H9 (cell line): Measurements from ENCODE around the gene VIM. TPM values are rescaled to one million over a fixed set of nuclear protein-coding genes. Genes with fewer than 3 reads are reported as not detected.

ENCODE experiments used
- DNase-seq: peaks from one replicate; pipeline ENCODE4 v3.0.0-alpha.2; 2017
- H2AFZ ChIP-seq: one replicate; pipeline ENCODE4 v1.6.1; 2013; ENCODE audit warnings: mild to moderate bottlenecking, low read length, control low read depth, moderate library complexity
- H2AK5ac ChIP-seq: 2 replicates; pipeline ENCODE4 v1.6.1; 2013; ENCODE audit warnings: low read length, control low read depth, mixed read lengths; ENCODE audit not compliant: insufficient read length
- H2BK120ac ChIP-seq: one replicate; pipeline ENCODE4 v1.6.1; 2013; ENCODE audit warnings: low read depth, mild to moderate bottlenecking, low read length, control low read depth, inconsistent platforms; ENCODE audit not compliant: poor library complexity, severe bottlenecking
- H2BK12ac ChIP-seq: 2 replicates; pipeline ENCODE4 v1.6.1; 2013; ENCODE audit warnings: low read length, control low read depth, mixed read lengths, low read depth; ENCODE audit not compliant: insufficient read length
- H2BK15ac ChIP-seq: 2 replicates; pipeline ENCODE4 v1.6.1; 2013; ENCODE audit warnings: low read depth, low read length, control low read depth
- H2BK20ac ChIP-seq: one replicate; pipeline ENCODE4 v1.6.1; 2013; ENCODE audit warnings: low read depth, mild to moderate bottlenecking, low read length, control low read depth, inconsistent platforms; ENCODE audit not compliant: poor library complexity, severe bottlenecking
- H2BK5ac ChIP-seq: 2 replicates; pipeline ENCODE4 v1.6.1; 2013; ENCODE audit warnings: low read length, control low read depth, mixed read lengths; ENCODE audit not compliant: insufficient read length
- H3K14ac ChIP-seq: 2 replicates; pipeline ENCODE4 v1.6.1; 2013; ENCODE audit warnings: low read length, control low read depth; ENCODE audit not compliant: insufficient read depth
- H3K18ac ChIP-seq: 2 replicates; pipeline ENCODE4 v1.6.1; 2013; ENCODE audit warnings: low read depth, mild to moderate bottlenecking, mixed read lengths, low read length, control low read depth; ENCODE audit not compliant: insufficient read length
- H3K23ac ChIP-seq: 2 replicates; pipeline ENCODE4 v1.6.1; 2013; ENCODE audit warnings: low read length, control low read depth, mixed read lengths, low read depth; ENCODE audit not compliant: insufficient read length
- H3K23me2 ChIP-seq: 2 replicates; pipeline ENCODE4 v1.6.1; 2013; ENCODE audit warnings: low read depth, mild to moderate bottlenecking, mixed read lengths, low read length, control low read depth; ENCODE audit not compliant: insufficient read length, poor library complexity, severe bottlenecking
- H3K27ac ChIP-seq: 2 replicates; pipeline ENCODE4 v1.5.1; 2013; ENCODE audit warnings: low read length, control low read depth, mixed read lengths, low read depth; ENCODE audit not compliant: insufficient read length
- H3K27me3 ChIP-seq: 2 replicates; pipeline ENCODE4 v1.6.1; 2013; ENCODE audit warnings: low read length, control low read depth, inconsistent platforms; ENCODE audit not compliant: insufficient read depth
- H3K4ac ChIP-seq: 2 replicates; pipeline ENCODE4 v1.6.1; 2013; ENCODE audit warnings: low read depth, mild to moderate bottlenecking, control low read depth, inconsistent platforms, low read length, moderate library complexity
- H3K4me1 ChIP-seq: 2 replicates; pipeline ENCODE4 v1.6.1; 2013; ENCODE audit warnings: low read length, control low read depth, inconsistent platforms; ENCODE audit not compliant: insufficient read depth
- H3K4me2 ChIP-seq: 2 replicates; pipeline ENCODE4 v1.6.1; 2013; ENCODE audit warnings: low read length, control low read depth, mixed read lengths; ENCODE audit not compliant: insufficient read length, insufficient read depth
- H3K56ac ChIP-seq: 2 replicates; pipeline ENCODE4 v1.6.1; 2013; ENCODE audit warnings: low read depth, mild to moderate bottlenecking, mixed read lengths, low read length, control low read depth; ENCODE audit not compliant: insufficient read length
- H3K79me1 ChIP-seq: 2 replicates; pipeline ENCODE4 v1.6.1; 2013; ENCODE audit warnings: low read depth, mild to moderate bottlenecking, moderate library complexity, low read length, control low read depth, inconsistent platforms; ENCODE audit not compliant: insufficient read depth, poor library complexity, severe bottlenecking
- H3K79me2 ChIP-seq: 2 replicates; pipeline ENCODE4 v1.6.1; 2013; ENCODE audit warnings: low read length, control low read depth, inconsistent platforms; ENCODE audit not compliant: insufficient read depth
- H3K9ac ChIP-seq: 2 replicates; pipeline ENCODE4 v1.6.1; 2013; ENCODE audit warnings: low read length, control low read depth, mixed read lengths; ENCODE audit not compliant: insufficient read length; ENCODE audit errors: extremely low read depth
- H3K9me3 ChIP-seq: one replicate; pipeline ENCODE4 v1.6.1; 2013; ENCODE audit warnings: low read depth, low read length, inconsistent platforms; ENCODE audit not compliant: control insufficient read depth
- H3T11ph ChIP-seq: one replicate; pipeline ENCODE4 v1.6.1; 2013; ENCODE audit warnings: mild to moderate bottlenecking, low read length, control low read depth, inconsistent platforms
- H4K20me1 ChIP-seq: one replicate; pipeline ENCODE4 v1.6.1; 2013; ENCODE audit not compliant: control insufficient read depth, insufficient read length, insufficient read depth
- H4K5ac ChIP-seq: 2 replicates; pipeline ENCODE4 v1.6.1; 2013; ENCODE audit warnings: low read depth, mild to moderate bottlenecking, mixed read lengths, low read length, control low read depth; ENCODE audit not compliant: insufficient read length
- H4K8ac ChIP-seq: replicated peaks from 2 replicates; pipeline ENCODE4 v1.6.1; 2013; ENCODE audit warnings: low read length, control low read depth, mixed read lengths, low read depth; ENCODE audit not compliant: insufficient read length
- H4K91ac ChIP-seq: 2 replicates; pipeline ENCODE4 v1.6.1; 2013; ENCODE audit warnings: low read depth, mild to moderate bottlenecking, moderate library complexity, mixed read lengths, low read length, control low read depth; ENCODE audit not compliant: insufficient read length
- H3K27ac Mint-ChIP-seq, 3 experiments: 2 replicates in 2 of 3; 3 replicates in 1 of 3; pipeline ENCODE4 v1.8.0; 2020 to 2021; ENCODE audit warnings: mixed read lengths in 3 of 3, mild to moderate bottlenecking in 1 of 3, moderate library complexity in 1 of 3
- H3K27me3 Mint-ChIP-seq: 2 replicates; pipeline ENCODE4 v1.8.0; 2021; ENCODE audit warnings: low read depth, mild to moderate bottlenecking, moderate library complexity, mixed read lengths
- H3K36me3 Mint-ChIP-seq, 3 experiments: 2 replicates in 2 of 3; 3 replicates in 1 of 3; pipeline ENCODE4 v1.8.0; 2020 to 2021; ENCODE audit warnings: low read depth in 3 of 3, mixed read lengths in 3 of 3; ENCODE audit not compliant: insufficient read depth in 1 of 3
- H3K4me1 Mint-ChIP-seq, 2 experiments: 2 replicates each; pipeline ENCODE4 v1.8.0; 2020; ENCODE audit warnings: mixed read lengths in 2 of 2
- H3K4me3 Mint-ChIP-seq, 2 experiments: 2 replicates in 1 of 2; 3 replicates in 1 of 2; pipeline ENCODE4 v1.8.0; 2020 to 2021; ENCODE audit warnings: mild to moderate bottlenecking in 2 of 2, mixed read lengths in 2 of 2, moderate library complexity in 1 of 2
- H3K9me3 Mint-ChIP-seq, 2 experiments: 2 replicates in 1 of 2; 3 replicates in 1 of 2; pipeline ENCODE4 v1.8.0; 2020; ENCODE audit warnings: mild to moderate bottlenecking in 2 of 2, mixed read lengths in 2 of 2, moderate library complexity in 1 of 2
- WGBS: extraction: QIAGEN DNeasy Blood & Tissue Kit; methylation state at CpG from one replicate; pipeline ENCODE4 v1.1.7; 2013; ENCODE audit warnings: missing lambda C conversion rate, low lambda C conversion rate, mixed read lengths; ENCODE audit not compliant: insufficient read length; ENCODE audit errors: extremely low coverage; 5-methylcytosine and 5-hydroxymethylcytosine counted together
- total RNA-seq: library from RNA; stranded (reverse); gene quantifications from 2 replicates; pipeline ENCODE4 v1.2.1, GENCODE V29; 2021
- TF ChIP-seq, protein P1 (sequence below): fragments of 200-600 bp; sonication (generic); conservative IDR thresholded peaks from 3 replicates; pipeline ENCODE4 v1.8.0; 2021; ENCODE audit warnings: antibody characterized with exemption, mild to moderate bottlenecking

VIM gene
- total RNA-seq, 1 experiment from 2014 or later, result 232 TPM

- TF ChIP-seq, protein P1, sequence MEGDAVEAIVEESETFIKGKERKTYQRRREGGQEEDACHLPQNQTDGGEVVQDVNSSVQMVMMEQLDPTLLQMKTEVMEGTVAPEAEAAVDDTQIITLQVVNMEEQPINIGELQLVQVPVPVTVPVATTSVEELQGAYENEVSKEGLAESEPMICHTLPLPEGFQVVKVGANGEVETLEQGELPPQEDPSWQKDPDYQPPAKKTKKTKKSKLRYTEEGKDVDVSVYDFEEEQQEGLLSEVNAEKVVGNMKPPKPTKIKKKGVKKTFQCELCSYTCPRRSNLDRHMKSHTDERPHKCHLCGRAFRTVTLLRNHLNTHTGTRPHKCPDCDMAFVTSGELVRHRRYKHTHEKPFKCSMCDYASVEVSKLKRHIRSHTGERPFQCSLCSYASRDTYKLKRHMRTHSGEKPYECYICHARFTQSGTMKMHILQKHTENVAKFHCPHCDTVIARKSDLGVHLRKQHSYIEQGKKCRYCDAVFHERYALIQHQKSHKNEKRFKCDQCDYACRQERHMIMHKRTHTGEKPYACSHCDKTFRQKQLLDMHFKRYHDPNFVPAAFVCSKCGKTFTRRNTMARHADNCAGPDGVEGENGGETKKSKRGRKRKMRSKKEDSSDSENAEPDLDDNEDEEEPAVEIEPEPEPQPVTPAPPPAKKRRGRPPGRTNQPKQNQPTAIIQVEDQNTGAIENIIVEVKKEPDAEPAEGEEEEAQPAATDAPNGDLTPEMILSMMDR, result no peak
- H3K79me2 ChIP-seq, result no peaks in the 10 kb centered on the region
- H3K4ac ChIP-seq, result no peak overlapping the region
- H4K5ac ChIP-seq, result no peak overlapping the region
- no peaks in the 10 kb centered on the region for H4K20me1 ChIP-seq
- DNase-seq, result no peak
- no peak overlapping the region for H3K9ac ChIP-seq
- no peak overlapping the region for H3K4me2 ChIP-seq
- Mint-ChIP-seq H3K36me3 (peaks cover 6 to 9% (median 7%) of the 10 kb centered on the region in 3 experiments), H3K27ac (no peak overlapping the region), H3K4me3 (no peak overlapping the region), H3K9me3 (peaks cover 18 to 19% of the 10 kb centered on the region in 2 experiments), H3K4me1 (peaks cover 0 to 2% of the 10 kb centered on the region in 2 experiments; a peak in 1 of 4 replicates), H3K27me3 (peaks cover 4% of the 10 kb centered on the region)
- no peak overlapping the region for H3K23ac ChIP-seq
- no peaks in the 10 kb centered on the region for H3K23me2 ChIP-seq
- no peak overlapping the region for H2BK5ac ChIP-seq
- no peak overlapping the region for H4K91ac ChIP-seq
- H2AFZ ChIP-seq, result no peak overlapping the region
- no peaks in the 10 kb centered on the region for H3K79me1 ChIP-seq
- WGBS, result no CpG with 5 or more reads among the region's 10 CpGs
- no peak overlapping the region for H3K56ac ChIP-seq
- no peaks in the 10 kb centered on the region for H3K27me3 ChIP-seq
- H3K14ac ChIP-seq, result no peak overlapping the region
- no peak overlapping the region for H2BK15ac ChIP-seq
- no peak overlapping the region for H3K27ac ChIP-seq
- no peak overlapping the region for H2BK12ac ChIP-seq
- no peak overlapping the region for H2BK120ac ChIP-seq
- no peaks in the 10 kb centered on the region for H3K4me1 ChIP-seq
- no peak overlapping the region for H2AK5ac ChIP-seq
- H3T11ph ChIP-seq, result no peak overlapping the region
- H3K18ac ChIP-seq, result no peak overlapping the region
- H4K8ac ChIP-seq, result no peak overlapping the region
- H2BK20ac ChIP-seq, result no peak overlapping the region
- no peaks in the 10 kb centered on the region for H3K9me3 ChIP-seq
Measured at GRCh38 chr10:17286562-17287550, 58.8 kb downstream of the VIM start.

Other genes with a start within 250 kb of the VIM start
- 0.26 and 0.37 TPM in 2 replicates for gene CUBN, start 98.4 kb upstream of the VIM start, total RNA-seq
- 18.8 and 20.2 TPM in 2 replicates for gene TRDMT1, start 26.6 kb upstream of the VIM start, total RNA-seq
- 0.33 and 0.37 TPM in 2 replicates for gene ST8SIA6, start 226.4 kb downstream of the VIM start, total RNA-seq